ENCODE results near the gene C2CD2L.
"Not testable (repeated sequence)": the region's sequence is repeated elsewhere in the genome, so short reads cannot be mapped to it uniquely, and the experiment has no call there.

Gene C2CD2L

GRCh38 chr11:119153049-119153818 is 46.1 kb downstream of the C2CD2L start:
- DNase-seq = no peak

GRCh38 chr11:119154178-119154577 is 47.0 kb downstream of the C2CD2L start:
- DNase-seq = no peak

GRCh38 chr11:119155733-119156492 is 48.8 kb downstream of the C2CD2L start:
- DNase-seq = no peak

- no peak for DNase-seq
Measured at GRCh38 chr11:119156496-119156895, 49.4 kb downstream of the C2CD2L start.

GRCh38 chr11:119157063-119157462 is 49.9 kb downstream of the C2CD2L start:
- DNase-seq = no peak

DNA sequence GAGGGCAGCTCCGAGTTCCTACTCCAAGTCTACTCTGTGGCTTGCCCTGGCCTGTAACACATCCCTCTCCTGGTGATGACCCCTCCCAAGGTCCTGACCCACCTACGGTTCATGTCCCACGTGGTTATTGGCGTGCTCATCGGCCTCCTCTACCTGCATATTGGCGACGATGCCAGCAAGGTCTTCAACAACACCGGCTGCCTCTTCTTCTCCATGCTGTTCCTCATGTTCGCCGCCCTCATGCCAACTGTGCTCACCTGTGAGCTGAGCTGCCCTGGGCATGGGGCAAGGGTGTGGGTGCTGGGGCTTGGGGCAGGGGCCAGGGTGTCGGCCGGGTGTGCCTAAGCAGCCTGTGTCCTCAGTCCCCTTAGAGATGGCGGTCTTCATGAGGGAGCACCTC is 51.3 kb downstream of the C2CD2L start:
- no peak for DNase-seq

DNA sequence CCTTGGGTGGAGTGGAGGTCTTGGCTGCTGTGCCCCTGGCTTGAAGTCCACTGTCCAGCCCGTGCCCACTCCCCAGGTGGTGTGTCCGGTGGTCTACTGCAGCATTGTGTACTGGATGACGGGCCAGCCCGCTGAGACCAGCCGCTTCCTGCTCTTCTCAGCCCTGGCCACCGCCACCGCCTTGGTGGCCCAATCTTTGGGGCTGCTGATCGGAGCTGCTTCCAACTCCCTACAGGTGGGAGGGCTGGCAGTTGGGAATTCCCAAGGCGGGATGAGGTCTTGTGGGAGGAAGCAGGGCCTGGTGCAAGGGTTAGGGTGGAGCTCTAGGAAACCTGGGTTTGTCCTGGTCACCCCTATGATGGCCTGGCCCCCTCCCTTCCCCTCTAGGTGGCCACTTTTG is 53.0 kb downstream of the C2CD2L start:
- DNase-seq = no peak

- no peak for DNase-seq
Measured at GRCh38 chr11:119161871-119162270, 54.7 kb downstream of the C2CD2L start.

DNA sequence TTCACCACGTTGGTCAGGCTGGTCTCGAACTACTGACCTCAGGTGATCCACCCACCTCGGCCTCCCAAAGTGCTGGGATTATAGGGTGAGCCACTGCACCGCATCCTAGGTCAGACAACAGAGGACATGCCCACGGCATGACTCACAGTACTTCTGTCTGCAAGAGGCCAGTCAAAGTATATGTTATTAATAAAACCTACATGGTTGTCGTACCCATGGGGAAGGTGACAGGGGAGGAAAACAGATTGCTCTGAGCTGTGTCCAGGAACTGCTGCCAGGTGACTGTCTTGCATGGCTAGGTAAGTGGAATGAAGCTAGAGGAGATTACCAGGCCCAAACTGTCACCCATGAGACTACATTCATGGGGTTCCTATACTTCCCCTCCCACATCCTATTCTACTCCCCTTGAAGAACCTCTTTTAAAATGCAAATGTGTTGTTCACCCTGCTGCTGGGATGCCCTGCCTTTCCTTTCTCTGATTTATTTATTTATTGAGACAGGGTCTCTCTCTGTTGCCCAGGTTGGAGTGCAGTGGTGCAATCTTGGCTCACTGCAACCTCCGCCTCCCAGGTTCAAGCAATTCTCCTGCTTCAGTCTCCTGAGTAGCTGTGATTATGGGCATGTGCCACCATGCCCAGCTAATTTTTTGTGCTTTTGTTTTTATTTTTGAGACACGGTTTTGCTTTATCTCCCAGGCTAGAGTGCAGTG is 59.4 kb downstream of the C2CD2L start:
- DNase-seq = no peak

GRCh38 chr11:119167077-119167458 is 59.9 kb downstream of the C2CD2L start:
- not testable (repeated sequence) for DNase-seq

DNA sequence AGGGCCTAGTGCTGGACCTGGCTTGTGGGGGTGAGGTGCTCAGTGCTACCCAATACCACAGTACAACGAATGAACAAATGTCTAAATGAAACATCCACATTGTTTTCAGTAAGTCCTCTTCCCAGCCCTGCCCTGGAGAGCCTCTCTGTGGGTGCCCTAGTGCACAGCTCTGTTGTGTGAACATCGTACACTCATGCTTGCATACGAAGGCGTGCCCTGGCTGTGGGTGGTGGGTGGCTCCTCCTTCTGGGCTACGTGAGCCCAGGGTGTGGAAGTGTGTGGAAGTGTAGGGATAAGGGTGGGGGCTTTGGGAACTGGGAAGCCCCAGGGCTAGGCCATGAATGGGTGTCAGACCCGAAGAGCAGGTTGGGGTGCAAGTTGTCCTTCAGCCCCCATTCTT is 60.8 kb downstream of the C2CD2L start:
- no peak for DNase-seq

Measured in stimulated activated CD4-positive, alpha-beta T cell treated with anti-CD3 and anti-CD28 coated beads, Interleukin-4, amount 100 ng/mL, for 1 hour (primary cell).